ENCODE results near the gene RANBP10. TPM values are rescaled to one million over a fixed set of nuclear protein-coding genes. Genes with fewer than 3 reads are reported as not detected.
"Not testable (repeated sequence)": the region's sequence is repeated elsewhere in the genome, so short reads cannot be mapped to it uniquely, and the experiment has no call there.

The RANBP10 gene
- total RNA-seq, 3 donors from 2014 or later (not counting 1 experiment from before 2014, with no cell fraction given), result 20.9 to 25.8 (median 24.5) TPM

- intact Hi-C loops (cut with micrococcal nuclease), result loop anchor here (5.0 kb wide), 1 partner anchor 96 kb away; the partner anchor contains the start of gene PSMB10
- H3K27me3 Mint-ChIP-seq (ENCODE audit: low read depth in 2 of 2), result no peaks in the 10 kb centered on the region
- TF ChIP-seq CTCF (IDR thresholded peaks at IDR 0.05), result no peak
- no peaks in the 10 kb centered on the region for H3K36me3 Mint-ChIP-seq
- Histone ChIP-seq H3K9me3 (ENCODE audit: control insufficient read depth, insufficient read depth, low read length) (no peaks in the 10 kb centered on the region), H3K27ac (ENCODE audit: low read length) (peak overlapping the region; percentile 96), H3K36me3 (ENCODE audit: control insufficient read depth, insufficient read depth, low read length) (peaks cover 3% of the 10 kb centered on the region), H3K4me3 (ENCODE audit: low read length) (no peak overlapping the region), H3K4me1 (ENCODE audit: control insufficient read depth, insufficient read depth, low read length) (peaks cover 44% of the 10 kb centered on the region), H3K27me3 (ENCODE audit: control insufficient read depth, insufficient read depth, low read length) (no peaks in the 10 kb centered on the region)
- H3K9me3 Mint-ChIP-seq, result no peaks in the 10 kb centered on the region
- DNase-seq, result no peak
- H3K27ac Mint-ChIP-seq, result peak overlapping the region; percentile 89 to 93
- peaks cover 33 to 34% of the 10 kb centered on the region in 2 donors for H3K4me1 Mint-ChIP-seq
- no peak for ATAC-seq
- peak overlapping the region; percentile 89 for H3K4me3 Mint-ChIP-seq
- WGBS (ENCODE audit: insufficient coverage), result 74% methylated on average over 17 of the region's 17 CpGs
Observed at GRCh38 chr16:67841198-67841815, 34.9 kb upstream of the RANBP10 start.

- intact Hi-C loops (cut with micrococcal nuclease), result no loop called here
- Histone ChIP-seq H3K4me1 (ENCODE audit: control insufficient read depth, insufficient read depth, low read length) (peaks cover 23% of the 10 kb centered on the region), H3K27ac (ENCODE audit: low read length) (no peak overlapping the region), H3K27me3 (ENCODE audit: control insufficient read depth, insufficient read depth, low read length) (no peaks in the 10 kb centered on the region), H3K4me3 (ENCODE audit: low read length) (no peak overlapping the region), H3K36me3 (ENCODE audit: control insufficient read depth, insufficient read depth, low read length) (no peaks in the 10 kb centered on the region), H3K9me3 (ENCODE audit: control insufficient read depth, insufficient read depth, low read length) (no peaks in the 10 kb centered on the region)
- Mint-ChIP-seq H3K27ac (no peak overlapping the region), H3K4me1 (peaks cover 14 to 21% of the 10 kb centered on the region in 2 donors), H3K9me3 (no peaks in the 10 kb centered on the region), H3K4me3 (no peak overlapping the region), H3K27me3 (ENCODE audit: low read depth in 2 of 2) (no peaks in the 10 kb centered on the region), H3K36me3 (no peaks in the 10 kb centered on the region)
- ATAC-seq (no peak), DNase-seq (no peak)
- 98% methylated on average over 2 of the region's 2 CpGs for WGBS (ENCODE audit: insufficient coverage)
- no peak for TF ChIP-seq CTCF (IDR thresholded peaks at IDR 0.05)
Observed at GRCh38 chr16:67837811-67838210, 31.5 kb upstream of the RANBP10 start.

GRCh38 chr16:67837190-67837589 is 30.8 kb upstream of the RANBP10 start:
- H3K4me3 Mint-ChIP-seq; H3K27me3 Mint-ChIP-seq (ENCODE audit: low read depth in 2 of 2); H3K27me3 ChIP-seq (ENCODE audit: control insufficient read depth, insufficient read depth, low read length); H3K36me3 Mint-ChIP-seq; H3K27ac Mint-ChIP-seq; H3K36me3 ChIP-seq (ENCODE audit: control insufficient read depth, insufficient read depth, low read length); H3K9me3 ChIP-seq (ENCODE audit: control insufficient read depth, insufficient read depth, low read length); H3K27ac ChIP-seq (ENCODE audit: low read length); DNase-seq; ATAC-seq; intact Hi-C loops (cut with micrococcal nuclease); H3K9me3 Mint-ChIP-seq; H3K4me3 ChIP-seq (ENCODE audit: low read length): not testable (repeated sequence)
- H3K4me1 Mint-ChIP-seq, result peaks cover 11 to 23% of the 10 kb centered on the region in 2 donors
- H3K4me1 ChIP-seq (ENCODE audit: control insufficient read depth, insufficient read depth, low read length), result peaks cover 21% of the 10 kb centered on the region
- WGBS (ENCODE audit: insufficient coverage), result 96% methylated on average over 10 of the region's 10 CpGs

- Mint-ChIP-seq H3K36me3 (no peaks in the 10 kb centered on the region), H3K27ac (peak overlapping the region; percentile 82 to 95), H3K4me1 (peaks cover 6 to 23% of the 10 kb centered on the region in 2 donors), H3K4me3 (peak overlapping the region; percentile 96), H3K27me3 (ENCODE audit: low read depth in 2 of 2) (no peaks in the 10 kb centered on the region), H3K9me3 (no peaks in the 10 kb centered on the region)
- no peaks in the 10 kb centered on the region for H3K9me3 ChIP-seq (ENCODE audit: control insufficient read depth, insufficient read depth, low read length)
- no peak overlapping the region for H3K27ac ChIP-seq (ENCODE audit: low read length)
- H3K27me3 ChIP-seq (ENCODE audit: control insufficient read depth, insufficient read depth, low read length), result no peaks in the 10 kb centered on the region
- TF ChIP-seq CTCF (IDR thresholded peaks at IDR 0.05), result no peak
- WGBS (ENCODE audit: insufficient coverage), result 85% methylated on average over 8 of the region's 10 CpGs
- peaks cover 16% of the 10 kb centered on the region for H3K4me1 ChIP-seq (ENCODE audit: control insufficient read depth, insufficient read depth, low read length)
- peaks cover 25% of the 10 kb centered on the region for H3K36me3 ChIP-seq (ENCODE audit: control insufficient read depth, insufficient read depth, low read length)
- intact Hi-C loops (cut with micrococcal nuclease), result no loop called here
- ATAC-seq (no peak), DNase-seq (no peak)
- H3K4me3 ChIP-seq (ENCODE audit: low read length), result peak overlapping the region; percentile 72
Observed at GRCh38 chr16:67834242-67834614, 27.9 kb upstream of the RANBP10 start.
